HG03460 (cell line): ENCODE results near the gene CXCR5.
"Not testable (repeated sequence)": the region's sequence is repeated elsewhere in the genome, so short reads cannot be mapped to it uniquely, and the experiment has no call there.

ENCODE experiments used
- ATAC-seq: cut with Tn5 transposase; IDR thresholded peaks from one replicate; pipeline ENCODE4 v1.9.1; 2021; ENCODE audit not compliant: unreplicated experiment

CXCR5 gene

GRCh38 chr11:118883368-118884071 is at the start of gene CXCR5:
CXCR5 (plus strand) TSS chr11:118883892; CDS start chr11:118883942, 50 bp downstream.
- ATAC-seq, result peak; percentile 57

- ATAC-seq, result no peak
Measured at GRCh38 chr11:118834427-118835028, 49.2 kb upstream of the CXCR5 start.

- no peak for ATAC-seq
Measured at GRCh38 chr11:118837868-118838267, 45.8 kb upstream of the CXCR5 start.

GRCh38 chr11:118838905-118839553 is 44.7 kb upstream of the CXCR5 start:
- peak; percentile 57 for ATAC-seq

- ATAC-seq, result peak; percentile 45
Measured at GRCh38 chr11:118841469-118842242, 42.0 kb upstream of the CXCR5 start.

- ATAC-seq, result no peak
Measured at GRCh38 chr11:118842369-118842768, 41.3 kb upstream of the CXCR5 start.

GRCh38 chr11:118842843-118843242 is 40.8 kb upstream of the CXCR5 start:
- not testable (repeated sequence) for ATAC-seq

GRCh38 chr11:118843565-118843964 is 40.1 kb upstream of the CXCR5 start:
- ATAC-seq, result no peak

- no peak for ATAC-seq
Measured at GRCh38 chr11:118845369-118845768, 38.3 kb upstream of the CXCR5 start.

GRCh38 chr11:118846181-118846935 is 37.3 kb upstream of the CXCR5 start:
- ATAC-seq, result no peak

GRCh38 chr11:118849825-118850224 is 33.9 kb upstream of the CXCR5 start:
- no peak for ATAC-seq

- peak; percentile 70 for ATAC-seq
Measured at GRCh38 chr11:118851970-118852369, 31.7 kb upstream of the CXCR5 start.

GRCh38 chr11:118853678-118854077 is 30.0 kb upstream of the CXCR5 start:
- no peak for ATAC-seq

GRCh38 chr11:118856314-118856713 is 27.4 kb upstream of the CXCR5 start:
- ATAC-seq, result no peak

- no peak for ATAC-seq
Measured at GRCh38 chr11:118857385-118857784, 26.3 kb upstream of the CXCR5 start.

- no peak for ATAC-seq
Measured at GRCh38 chr11:118859973-118860372, 23.7 kb upstream of the CXCR5 start.

- ATAC-seq, result no peak
Measured at GRCh38 chr11:118868659-118869058, 15.0 kb upstream of the CXCR5 start.

GRCh38 chr11:118870396-118871343 is 13.0 kb upstream of the CXCR5 start:
- no peak for ATAC-seq

GRCh38 chr11:118872403-118872821 is 11.3 kb upstream of the CXCR5 start:
- no peak for ATAC-seq

- no peak for ATAC-seq
Measured at GRCh38 chr11:118873804-118874203, 9.9 kb upstream of the CXCR5 start.
